H9 (cell line): ENCODE results near the gene NSF. TPM values are rescaled to one million over a fixed set of nuclear protein-coding genes. Genes with fewer than 3 reads are reported as not detected.
"Not testable (repeated sequence)": the region's sequence is repeated elsewhere in the genome, so short reads cannot be mapped to it uniquely, and the experiment has no call there.

Experiments
- DNase-seq: peaks from one replicate; pipeline ENCODE4 v3.0.0-alpha.2; 2017
- H2AFZ ChIP-seq: one replicate; pipeline ENCODE4 v1.6.1; 2013; ENCODE audit warnings: mild to moderate bottlenecking, low read length, control low read depth, moderate library complexity
- H2AK5ac ChIP-seq: 2 replicates; pipeline ENCODE4 v1.6.1; 2013; ENCODE audit warnings: low read length, control low read depth, mixed read lengths; ENCODE audit not compliant: insufficient read length
- H2BK120ac ChIP-seq: one replicate; pipeline ENCODE4 v1.6.1; 2013; ENCODE audit warnings: low read depth, mild to moderate bottlenecking, low read length, control low read depth, inconsistent platforms; ENCODE audit not compliant: poor library complexity, severe bottlenecking
- H2BK12ac ChIP-seq: 2 replicates; pipeline ENCODE4 v1.6.1; 2013; ENCODE audit warnings: low read length, control low read depth, mixed read lengths, low read depth; ENCODE audit not compliant: insufficient read length
- H2BK15ac ChIP-seq: 2 replicates; pipeline ENCODE4 v1.6.1; 2013; ENCODE audit warnings: low read depth, low read length, control low read depth
- H2BK20ac ChIP-seq: one replicate; pipeline ENCODE4 v1.6.1; 2013; ENCODE audit warnings: low read depth, mild to moderate bottlenecking, low read length, control low read depth, inconsistent platforms; ENCODE audit not compliant: poor library complexity, severe bottlenecking
- H2BK5ac ChIP-seq: 2 replicates; pipeline ENCODE4 v1.6.1; 2013; ENCODE audit warnings: low read length, control low read depth, mixed read lengths; ENCODE audit not compliant: insufficient read length
- H3K14ac ChIP-seq: 2 replicates; pipeline ENCODE4 v1.6.1; 2013; ENCODE audit warnings: low read length, control low read depth; ENCODE audit not compliant: insufficient read depth
- H3K18ac ChIP-seq: 2 replicates; pipeline ENCODE4 v1.6.1; 2013; ENCODE audit warnings: low read depth, mild to moderate bottlenecking, mixed read lengths, low read length, control low read depth; ENCODE audit not compliant: insufficient read length
- H3K23ac ChIP-seq: 2 replicates; pipeline ENCODE4 v1.6.1; 2013; ENCODE audit warnings: low read length, control low read depth, mixed read lengths, low read depth; ENCODE audit not compliant: insufficient read length
- H3K23me2 ChIP-seq: 2 replicates; pipeline ENCODE4 v1.6.1; 2013; ENCODE audit warnings: low read depth, mild to moderate bottlenecking, mixed read lengths, low read length, control low read depth; ENCODE audit not compliant: insufficient read length, poor library complexity, severe bottlenecking
- H3K27ac ChIP-seq: 2 replicates; pipeline ENCODE4 v1.5.1; 2013; ENCODE audit warnings: low read length, control low read depth, mixed read lengths, low read depth; ENCODE audit not compliant: insufficient read length
- H3K27me3 ChIP-seq: 2 replicates; pipeline ENCODE4 v1.6.1; 2013; ENCODE audit warnings: low read length, control low read depth, inconsistent platforms; ENCODE audit not compliant: insufficient read depth
- H3K4ac ChIP-seq: 2 replicates; pipeline ENCODE4 v1.6.1; 2013; ENCODE audit warnings: low read depth, mild to moderate bottlenecking, control low read depth, inconsistent platforms, low read length, moderate library complexity
- H3K4me1 ChIP-seq: 2 replicates; pipeline ENCODE4 v1.6.1; 2013; ENCODE audit warnings: low read length, control low read depth, inconsistent platforms; ENCODE audit not compliant: insufficient read depth
- H3K4me2 ChIP-seq: 2 replicates; pipeline ENCODE4 v1.6.1; 2013; ENCODE audit warnings: low read length, control low read depth, mixed read lengths; ENCODE audit not compliant: insufficient read length, insufficient read depth
- H3K56ac ChIP-seq: 2 replicates; pipeline ENCODE4 v1.6.1; 2013; ENCODE audit warnings: low read depth, mild to moderate bottlenecking, mixed read lengths, low read length, control low read depth; ENCODE audit not compliant: insufficient read length
- H3K79me1 ChIP-seq: 2 replicates; pipeline ENCODE4 v1.6.1; 2013; ENCODE audit warnings: low read depth, mild to moderate bottlenecking, moderate library complexity, low read length, control low read depth, inconsistent platforms; ENCODE audit not compliant: insufficient read depth, poor library complexity, severe bottlenecking
- H3K79me2 ChIP-seq: 2 replicates; pipeline ENCODE4 v1.6.1; 2013; ENCODE audit warnings: low read length, control low read depth, inconsistent platforms; ENCODE audit not compliant: insufficient read depth
- H3K9ac ChIP-seq: 2 replicates; pipeline ENCODE4 v1.6.1; 2013; ENCODE audit warnings: low read length, control low read depth, mixed read lengths; ENCODE audit not compliant: insufficient read length; ENCODE audit errors: extremely low read depth
- H3K9me3 ChIP-seq: one replicate; pipeline ENCODE4 v1.6.1; 2013; ENCODE audit warnings: low read depth, low read length, inconsistent platforms; ENCODE audit not compliant: control insufficient read depth
- H3T11ph ChIP-seq: one replicate; pipeline ENCODE4 v1.6.1; 2013; ENCODE audit warnings: mild to moderate bottlenecking, low read length, control low read depth, inconsistent platforms
- H4K20me1 ChIP-seq: one replicate; pipeline ENCODE4 v1.6.1; 2013; ENCODE audit not compliant: control insufficient read depth, insufficient read length, insufficient read depth
- H4K5ac ChIP-seq: 2 replicates; pipeline ENCODE4 v1.6.1; 2013; ENCODE audit warnings: low read depth, mild to moderate bottlenecking, mixed read lengths, low read length, control low read depth; ENCODE audit not compliant: insufficient read length
- H4K8ac ChIP-seq: replicated peaks from 2 replicates; pipeline ENCODE4 v1.6.1; 2013; ENCODE audit warnings: low read length, control low read depth, mixed read lengths, low read depth; ENCODE audit not compliant: insufficient read length
- H4K91ac ChIP-seq: 2 replicates; pipeline ENCODE4 v1.6.1; 2013; ENCODE audit warnings: low read depth, mild to moderate bottlenecking, moderate library complexity, mixed read lengths, low read length, control low read depth; ENCODE audit not compliant: insufficient read length
- H3K27ac Mint-ChIP-seq, 3 experiments: 2 replicates in 2 of 3; 3 replicates in 1 of 3; pipeline ENCODE4 v1.8.0; 2020 to 2021; ENCODE audit warnings: mixed read lengths in 3 of 3, mild to moderate bottlenecking in 1 of 3, moderate library complexity in 1 of 3
- H3K27me3 Mint-ChIP-seq: 2 replicates; pipeline ENCODE4 v1.8.0; 2021; ENCODE audit warnings: low read depth, mild to moderate bottlenecking, moderate library complexity, mixed read lengths
- H3K36me3 Mint-ChIP-seq, 3 experiments: 2 replicates in 2 of 3; 3 replicates in 1 of 3; pipeline ENCODE4 v1.8.0; 2020 to 2021; ENCODE audit warnings: low read depth in 3 of 3, mixed read lengths in 3 of 3; ENCODE audit not compliant: insufficient read depth in 1 of 3
- H3K4me1 Mint-ChIP-seq, 2 experiments: 2 replicates each; pipeline ENCODE4 v1.8.0; 2020; ENCODE audit warnings: mixed read lengths in 2 of 2
- H3K4me3 Mint-ChIP-seq, 2 experiments: 2 replicates in 1 of 2; 3 replicates in 1 of 2; pipeline ENCODE4 v1.8.0; 2020 to 2021; ENCODE audit warnings: mild to moderate bottlenecking in 2 of 2, mixed read lengths in 2 of 2, moderate library complexity in 1 of 2
- H3K9me3 Mint-ChIP-seq, 2 experiments: 2 replicates in 1 of 2; 3 replicates in 1 of 2; pipeline ENCODE4 v1.8.0; 2020; ENCODE audit warnings: mild to moderate bottlenecking in 2 of 2, mixed read lengths in 2 of 2, moderate library complexity in 1 of 2
- WGBS: extraction: QIAGEN DNeasy Blood & Tissue Kit; methylation state at CpG from one replicate; pipeline ENCODE4 v1.1.7; 2013; ENCODE audit warnings: missing lambda C conversion rate, low lambda C conversion rate, mixed read lengths; ENCODE audit not compliant: insufficient read length; ENCODE audit errors: extremely low coverage; 5-methylcytosine and 5-hydroxymethylcytosine counted together
- total RNA-seq: library from RNA; stranded (reverse); gene quantifications from 2 replicates; pipeline ENCODE4 v1.2.1, GENCODE V29; 2021

Gene NSF
- total RNA-seq, 1 experiment from 2014 or later: 36.4 TPM

DNA sequence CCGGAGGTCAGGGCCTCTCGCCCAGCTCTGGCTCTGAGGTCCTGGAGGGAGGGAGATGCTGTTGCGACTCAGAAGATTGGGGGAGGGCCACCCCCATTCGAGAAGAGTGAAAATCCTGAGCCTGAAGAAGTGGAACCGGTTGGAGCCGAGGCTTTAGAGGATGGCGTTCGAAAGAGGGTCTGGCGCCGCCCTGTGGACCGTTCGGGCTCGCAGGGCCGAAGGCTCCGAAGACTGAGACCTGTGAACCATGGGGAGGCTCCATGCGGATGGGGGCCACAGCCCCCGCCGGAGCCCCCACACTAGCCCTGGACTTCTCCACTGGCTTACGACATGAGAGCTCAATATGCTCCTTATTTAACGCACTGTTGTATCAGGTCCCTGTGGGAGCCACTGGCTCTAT lies 31.3 kb upstream of the NSF start:
- H3K4me3 Mint-ChIP-seq, H3K36me3 Mint-ChIP-seq, H2BK12ac ChIP-seq, H3T11ph ChIP-seq, H3K56ac ChIP-seq, H4K20me1 ChIP-seq, H4K5ac ChIP-seq, H3K79me2 ChIP-seq, H2BK120ac ChIP-seq, DNase-seq, H3K9me3 ChIP-seq, H3K4ac ChIP-seq, H2AK5ac ChIP-seq, H2BK5ac ChIP-seq, H3K23me2 ChIP-seq, H3K9ac ChIP-seq, H4K8ac ChIP-seq, H3K27me3 Mint-ChIP-seq, H3K4me1 ChIP-seq, H3K14ac ChIP-seq, H2BK15ac ChIP-seq, H3K27ac ChIP-seq, H2BK20ac ChIP-seq, H3K27ac Mint-ChIP-seq, H3K79me1 ChIP-seq, H3K4me1 Mint-ChIP-seq, H3K23ac ChIP-seq, H4K91ac ChIP-seq, H3K9me3 Mint-ChIP-seq, H2AFZ ChIP-seq, H3K27me3 ChIP-seq, H3K4me2 ChIP-seq, H3K18ac ChIP-seq: not testable (repeated sequence)
- WGBS: no CpG with 5 or more reads among the region's 20 CpGs

DNA sequence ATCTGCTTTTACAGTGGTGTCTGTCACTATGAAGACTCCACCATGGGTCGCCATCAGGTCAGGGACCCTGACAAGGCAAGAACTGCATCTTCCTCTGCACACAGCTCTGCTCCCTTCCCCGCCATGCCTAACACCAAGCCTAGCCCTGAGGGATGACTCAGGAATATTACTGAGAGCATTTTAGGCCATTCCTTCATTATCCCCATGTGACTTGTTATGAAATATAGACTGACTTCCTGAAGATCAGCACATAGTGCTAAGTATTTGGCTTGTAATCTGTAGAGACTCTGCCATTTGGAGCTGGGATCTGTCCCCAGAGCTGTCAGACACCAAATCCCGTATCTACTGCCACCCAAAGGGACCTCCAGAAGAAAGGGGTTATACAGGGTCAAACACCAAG lies 30.4 kb upstream of the NSF start:
- not testable (repeated sequence) for H3K18ac ChIP-seq, H2AK5ac ChIP-seq, H3K79me2 ChIP-seq, H3T11ph ChIP-seq, H3K27me3 ChIP-seq, H2BK15ac ChIP-seq, H2AFZ ChIP-seq, H3K79me1 ChIP-seq, H2BK20ac ChIP-seq, H3K56ac ChIP-seq, H4K91ac ChIP-seq, H3K4me3 Mint-ChIP-seq, H4K8ac ChIP-seq, H3K4me2 ChIP-seq, H2BK12ac ChIP-seq, DNase-seq, H3K14ac ChIP-seq, H3K9me3 Mint-ChIP-seq, H3K4ac ChIP-seq, H2BK120ac ChIP-seq, H3K4me1 Mint-ChIP-seq, H3K36me3 Mint-ChIP-seq, H4K20me1 ChIP-seq, H3K9me3 ChIP-seq, H3K27ac ChIP-seq, H4K5ac ChIP-seq, H3K23ac ChIP-seq, H3K9ac ChIP-seq, H3K23me2 ChIP-seq, H3K27ac Mint-ChIP-seq, H3K27me3 Mint-ChIP-seq, H3K4me1 ChIP-seq, H2BK5ac ChIP-seq
- WGBS: no CpG with 5 or more reads among the region's 3 CpGs
